Measurements from ENCODE around the gene C16orf54. TPM values are rescaled to one million over a fixed set of nuclear protein-coding genes. Genes with fewer than 3 reads are reported as not detected.
"Not testable (repeated sequence)": the region's sequence is repeated elsewhere in the genome, so short reads cannot be mapped to it uniquely, and the experiment has no call there.

Gene C16orf54
- polyA plus RNA-seq, 1 donor from 2014 or later: 50.6 TPM

DNA sequence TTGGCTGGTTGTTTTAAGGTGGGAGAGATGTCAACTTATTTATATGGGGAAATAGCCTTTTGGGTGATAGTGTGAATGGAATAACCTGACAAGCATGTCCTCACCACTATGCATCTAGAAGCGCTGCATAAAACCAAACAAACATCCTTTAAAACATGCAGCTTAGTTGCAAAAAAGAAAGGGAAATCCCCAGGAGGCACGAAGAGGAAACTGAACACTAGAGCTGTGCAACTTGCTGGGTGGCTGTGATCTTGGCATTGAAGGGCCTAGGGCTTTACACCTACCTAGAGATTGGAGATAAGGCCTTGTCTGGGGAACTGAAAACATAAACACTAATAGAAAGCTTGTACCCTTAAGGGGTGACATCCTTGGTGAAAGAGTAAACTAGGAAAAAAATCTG lies 7.3 kb downstream of the C16orf54 start:
- Mint-ChIP-seq H3K36me3 (peaks cover 12% of the 10 kb centered on the region), H3K27me3 (no peaks in the 10 kb centered on the region), H3K9me3 (no peaks in the 10 kb centered on the region), H3K4me3 (peak overlapping the region; percentile 40 to 91 (median 58)), H3K4me1 (peaks cover 46 to 67% (median 59%) of the 10 kb centered on the region in 3 donors), H3K27ac (peak overlapping the region; percentile 73 to 88 (median 81))

GRCh38 chr16:29737713-29738112 lies 8.1 kb downstream of the C16orf54 start:
- H3K9me3 Mint-ChIP-seq: peaks cover 0 to 1% (median 0%) of the 10 kb centered on the region in 3 donors
- no peaks in the 10 kb centered on the region for H3K27me3 Mint-ChIP-seq
- H3K4me1 Mint-ChIP-seq: peaks cover 42 to 61% (median 54%) of the 10 kb centered on the region in 3 donors
- H3K4me3 Mint-ChIP-seq: peak overlapping the region in 2 of 4 donors; percentile 70 to 91
- peak overlapping the region in 2 of 3 donors; percentile 81 to 88 for H3K27ac Mint-ChIP-seq
- H3K36me3 Mint-ChIP-seq: peaks cover 9% of the 10 kb centered on the region

- no peaks in the 10 kb centered on the region for H3K27me3 Mint-ChIP-seq
- H3K4me1 Mint-ChIP-seq: peaks cover 42 to 58% (median 52%) of the 10 kb centered on the region in 3 donors
- H3K4me3 Mint-ChIP-seq: peak overlapping the region in 1 of 4 donors; percentile 61
- H3K9me3 Mint-ChIP-seq: peaks cover 0 to 2% (median 1%) of the 10 kb centered on the region in 3 donors
- H3K27ac Mint-ChIP-seq: peak overlapping the region in 2 of 3 donors; percentile 23 to 73
- H3K36me3 Mint-ChIP-seq: peaks cover 9% of the 10 kb centered on the region
Measured at GRCh38 chr16:29736764-29737163, 9.0 kb downstream of the C16orf54 start.

GRCh38 chr16:29736112-29736511 lies 9.7 kb downstream of the C16orf54 start:
- H3K9me3 Mint-ChIP-seq: peaks cover 0 to 2% (median 1%) of the 10 kb centered on the region in 3 donors
- peak overlapping the region in 1 of 3 donors; percentile 20 for H3K27ac Mint-ChIP-seq
- H3K36me3 Mint-ChIP-seq: peaks cover 9% of the 10 kb centered on the region
- no peaks in the 10 kb centered on the region for H3K27me3 Mint-ChIP-seq
- H3K4me1 Mint-ChIP-seq: peaks cover 39 to 55% (median 50%) of the 10 kb centered on the region in 3 donors
- H3K4me3 Mint-ChIP-seq: no peak overlapping the region

DNA sequence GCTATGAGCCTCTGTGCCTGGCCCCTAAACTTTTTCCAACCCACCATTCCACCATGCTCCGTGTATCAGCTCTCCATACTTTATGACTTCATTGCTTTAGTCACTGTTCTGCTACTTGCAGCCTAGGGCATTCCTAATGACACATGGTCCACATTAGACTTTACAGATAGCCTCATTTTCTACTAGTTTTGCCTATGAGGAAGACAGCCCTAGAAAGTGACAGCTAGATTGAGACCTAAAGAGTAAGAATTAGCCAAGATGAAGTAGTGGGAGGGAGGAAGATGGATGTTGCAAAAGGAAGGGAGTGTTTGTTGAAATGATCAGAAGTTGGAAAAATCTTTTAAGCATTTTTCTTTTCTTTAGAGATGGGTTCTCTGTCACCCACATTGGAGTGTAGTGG lies 11.0 kb downstream of the C16orf54 start:
- no peaks in the 10 kb centered on the region for H3K27me3 Mint-ChIP-seq
- peaks cover 0 to 2% (median 1%) of the 10 kb centered on the region in 3 donors for H3K9me3 Mint-ChIP-seq
- H3K4me3 Mint-ChIP-seq: no peak overlapping the region
- peak overlapping the region in 1 of 3 donors; percentile 40 for H3K27ac Mint-ChIP-seq
- H3K36me3 Mint-ChIP-seq: peaks cover under 1% of the 10 kb centered on the region
- peaks cover 31 to 46% (median 45%) of the 10 kb centered on the region in 3 donors for H3K4me1 Mint-ChIP-seq

GRCh38 chr16:29731768-29732601 lies 13.8 kb downstream of the C16orf54 start:
- Mint-ChIP-seq H3K4me3 (peak overlapping the region; percentile 34 to 93 (median 86)), H3K4me1 (peaks cover 21 to 30% (median 27%) of the 10 kb centered on the region in 3 donors), H3K27ac (peak overlapping the region in 2 of 3 donors; percentile 81 to 95)
- H3K9me3 Mint-ChIP-seq, H3K27me3 Mint-ChIP-seq, H3K36me3 Mint-ChIP-seq: not testable (repeated sequence)

GRCh38 chr16:29730649-29731048 lies 15.1 kb downstream of the C16orf54 start:
- Mint-ChIP-seq H3K4me3 (peak overlapping the region; percentile 70 to 93 (median 86)), H3K27ac (peak overlapping the region; percentile 3 to 95 (median 80)), H3K4me1 (peaks cover 17 to 22% (median 21%) of the 10 kb centered on the region in 3 donors), H3K27me3 (no peaks in the 10 kb centered on the region), H3K36me3 (peaks cover 2% of the 10 kb centered on the region), H3K9me3 (peaks cover 0 to 2% (median 1%) of the 10 kb centered on the region in 3 donors)

GRCh38 chr16:29729116-29729521 lies 16.7 kb downstream of the C16orf54 start:
- no peak overlapping the region for H3K4me3 Mint-ChIP-seq
- peaks cover 15 to 19% (median 16%) of the 10 kb centered on the region in 3 donors for H3K4me1 Mint-ChIP-seq
- H3K36me3 Mint-ChIP-seq: peaks cover 2% of the 10 kb centered on the region
- H3K9me3 Mint-ChIP-seq: peaks cover 0 to 2% (median 1%) of the 10 kb centered on the region in 3 donors
- no peaks in the 10 kb centered on the region for H3K27me3 Mint-ChIP-seq
- H3K27ac Mint-ChIP-seq: peak overlapping the region in 1 of 3 donors; percentile 85

DNA sequence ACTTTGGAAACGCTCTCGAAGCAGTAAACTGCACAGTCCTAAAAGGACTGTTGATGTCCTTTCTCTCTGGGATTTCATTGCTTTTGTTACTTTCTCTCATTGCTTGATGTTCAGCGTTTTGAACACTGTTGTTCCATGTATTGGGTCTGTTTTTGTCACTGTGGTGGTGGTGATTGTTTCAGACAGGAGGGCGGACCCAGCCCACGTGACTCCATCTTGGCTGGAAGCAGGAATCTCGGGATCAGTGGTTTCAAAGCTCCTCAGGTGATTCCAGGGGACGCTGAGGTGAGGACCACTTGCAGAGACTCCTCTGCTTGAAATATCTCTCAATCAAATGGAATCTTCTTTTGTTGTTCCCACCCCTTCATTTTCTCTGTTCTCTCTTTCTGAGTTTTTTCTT lies 18.3 kb downstream of the C16orf54 start:
- Mint-ChIP-seq H3K4me3 (no peak overlapping the region), H3K4me1 (peaks cover 16 to 19% (median 18%) of the 10 kb centered on the region in 3 donors), H3K27me3 (no peaks in the 10 kb centered on the region), H3K36me3 (peaks cover 2% of the 10 kb centered on the region), H3K27ac (no peak overlapping the region), H3K9me3 (peaks cover 0 to 2% (median 0%) of the 10 kb centered on the region in 3 donors)

- Mint-ChIP-seq H3K4me1 (peaks cover 16 to 17% (median 16%) of the 10 kb centered on the region in 3 donors), H3K9me3 (no peaks in the 10 kb centered on the region), H3K36me3 (peaks cover 2% of the 10 kb centered on the region), H3K27me3 (no peaks in the 10 kb centered on the region), H3K27ac (no peak overlapping the region), H3K4me3 (no peak overlapping the region)
Measured at GRCh38 chr16:29726845-29727377, 18.9 kb downstream of the C16orf54 start.

DNA sequence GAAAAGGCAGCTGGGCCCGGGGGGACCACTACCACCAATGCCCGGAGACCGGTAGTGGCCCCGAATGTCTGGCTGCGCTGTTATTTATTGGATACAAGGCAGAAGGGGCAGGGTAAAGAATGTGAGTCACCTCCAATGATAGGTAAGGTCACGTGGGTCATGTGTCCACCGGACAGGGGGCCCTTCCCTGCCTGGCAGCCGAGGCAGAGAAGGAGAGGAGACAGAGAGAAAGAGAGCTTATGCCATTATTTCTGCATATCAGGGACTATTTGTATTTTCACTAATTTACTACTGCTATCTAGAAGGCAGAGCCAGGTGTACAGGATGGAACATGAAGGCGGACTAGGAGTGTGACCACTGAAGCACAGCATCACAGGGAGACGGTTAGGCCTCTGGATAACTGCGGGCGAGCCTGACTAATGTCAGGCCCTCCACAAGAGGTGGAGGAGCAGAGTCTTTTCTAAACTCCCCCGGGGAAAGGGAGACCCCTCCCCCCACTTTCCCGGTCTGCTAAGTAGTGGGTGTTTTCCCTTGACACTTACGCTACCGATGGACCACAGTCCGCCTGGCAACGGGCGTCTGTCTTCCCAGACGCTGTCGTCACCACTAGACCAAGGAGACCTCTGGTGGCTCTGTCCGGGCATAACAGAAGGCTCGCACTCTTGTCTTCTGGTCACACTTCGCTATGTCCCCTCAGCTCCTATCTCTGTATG lies 24.5 kb downstream of the C16orf54 start:
- H3K36me3 Mint-ChIP-seq, H3K27me3 Mint-ChIP-seq: not testable (repeated sequence)
- peak overlapping the region in 2 of 3 donors; percentile 9 to 46 for H3K27ac Mint-ChIP-seq

DNA sequence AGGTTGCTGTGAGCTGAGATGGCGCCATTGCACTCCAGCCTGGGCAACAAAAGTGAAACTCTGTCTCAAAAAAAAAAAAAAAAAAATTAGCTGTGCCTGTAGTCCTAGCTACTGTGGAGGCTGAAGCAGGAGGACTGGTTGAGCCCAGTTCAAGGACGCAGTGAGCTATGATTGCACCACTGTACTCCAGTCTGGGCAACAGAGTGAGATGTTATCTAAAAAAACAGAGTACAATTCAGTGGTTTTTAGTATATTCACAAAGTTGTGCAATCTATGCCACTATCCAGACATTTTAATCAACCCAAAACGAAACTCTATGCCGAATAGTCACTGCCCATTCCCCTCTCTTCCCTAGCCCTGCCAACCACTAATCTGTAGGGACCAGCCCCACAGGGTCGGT lies 25.1 kb downstream of the C16orf54 start:
- Mint-ChIP-seq H3K36me3 (no peaks in the 10 kb centered on the region), H3K4me1 (peaks cover 6 to 10% (median 8%) of the 10 kb centered on the region in 3 donors), H3K9me3 (no peaks in the 10 kb centered on the region), H3K4me3 (no peak overlapping the region), H3K27me3 (peaks cover 2% of the 10 kb centered on the region), H3K27ac (no peak overlapping the region)

More for the DNA sequence above, 24.5 kb downstream of the C16orf54 start:
- peak overlapping the region in 3 of 4 donors; percentile 19 to 81 (median 38) for H3K4me3 Mint-ChIP-seq
- not testable (repeated sequence) for H3K9me3 Mint-ChIP-seq, H3K4me1 Mint-ChIP-seq

GRCh38 chr16:29719063-29719462 lies 26.7 kb downstream of the C16orf54 start:
- Mint-ChIP-seq H3K4me3 (no peak overlapping the region), H3K27ac (no peak overlapping the region), H3K9me3 (no peaks in the 10 kb centered on the region), H3K4me1 (peaks cover 6 to 10% (median 8%) of the 10 kb centered on the region in 3 donors), H3K27me3 (peaks cover 2% of the 10 kb centered on the region), H3K36me3 (no peaks in the 10 kb centered on the region)

DNA sequence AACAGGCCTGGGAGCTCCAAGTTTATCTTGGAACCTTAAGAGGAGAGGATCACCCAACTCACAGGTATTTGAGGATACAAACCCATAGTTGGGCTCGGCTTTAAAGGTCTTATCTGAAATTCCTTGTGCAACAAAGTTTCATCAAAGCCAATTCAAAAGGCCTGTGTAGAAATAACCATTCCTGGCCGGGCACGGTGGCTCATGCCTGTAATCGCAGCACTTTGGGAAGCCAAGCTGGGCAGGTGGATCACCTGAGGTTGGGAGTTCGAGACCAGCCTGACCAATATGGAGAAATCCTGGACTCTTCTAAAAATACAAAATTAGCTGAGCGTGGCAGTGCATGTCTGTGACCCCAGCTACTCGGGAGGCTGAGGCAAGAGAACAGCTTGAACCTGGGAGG lies 28.7 kb downstream of the C16orf54 start:
- Mint-ChIP-seq H3K27me3 (peaks cover 2% of the 10 kb centered on the region), H3K36me3 (no peaks in the 10 kb centered on the region), H3K9me3 (no peaks in the 10 kb centered on the region), H3K4me1 (peaks cover 2 to 10% (median 8%) of the 10 kb centered on the region in 3 donors), H3K4me3 (no peak overlapping the region), H3K27ac (no peak overlapping the region)

- H3K27me3 Mint-ChIP-seq: peaks cover 2% of the 10 kb centered on the region
- H3K36me3 Mint-ChIP-seq: no peaks in the 10 kb centered on the region
- H3K4me3 Mint-ChIP-seq: no peak overlapping the region
- no peak overlapping the region for H3K27ac Mint-ChIP-seq
- H3K9me3 Mint-ChIP-seq: no peaks in the 10 kb centered on the region
- H3K4me1 Mint-ChIP-seq: peaks cover 6 to 13% (median 8%) of the 10 kb centered on the region in 3 donors
Measured at GRCh38 chr16:29714972-29715371, 30.8 kb downstream of the C16orf54 start.

Measured in IgD-negative memory B cell (primary cell).